Renal cortex interstitium (tissue), 11 donors: ENCODE data around the gene PPP1R36. TPM values are rescaled to one million over a fixed set of nuclear protein-coding genes. Genes with fewer than 3 reads are reported as not detected.
"Not testable (repeated sequence)": the region's sequence is repeated elsewhere in the genome, so short reads cannot be mapped to it uniquely, and the experiment has no call there.

Source experiments
- DNase-seq, 11 donors: peaks; one replicate each; pipeline ENCODE4 v3.0.0-alpha.2; 2013; ENCODE audit warnings: low read depth in 9 of 11, low spot score in 4 of 11; ENCODE audit errors: extremely low read depth in 1 of 11
- polyA plus RNA-seq, 3 donors: library from polyadenylated mRNA; unstranded; fragments of 120-200 nt; gene quantifications; one replicate each; pipeline ENCODE4 v1.2.1, GENCODE V29; 2013; ENCODE audit not compliant: insufficient read length in 3 of 3

The PPP1R36 gene
- polyA plus RNA-seq, 3 donors = 0.53 to 0.70 (median 0.67) TPM

- no peak for DNase-seq
Observed at GRCh38 chr14:64516969-64517368, 32.8 kb upstream of the PPP1R36 start.

- DNase-seq = not testable (repeated sequence)
Observed at GRCh38 chr14:64517667-64518066, 32.1 kb upstream of the PPP1R36 start.

GRCh38 chr14:64518229-64518628, 31.5 kb upstream of the PPP1R36 start:
- no peak for DNase-seq

GRCh38 chr14:64520699-64521098, 29.1 kb upstream of the PPP1R36 start:
- DNase-seq = no peak

- DNase-seq = no peak
Observed at GRCh38 chr14:64522591-64523355, 27.0 kb upstream of the PPP1R36 start.

GRCh38 chr14:64525354-64525753, 24.4 kb upstream of the PPP1R36 start:
- DNase-seq = no peak

- DNase-seq = no peak
Observed at GRCh38 chr14:64531567-64531966, 18.2 kb upstream of the PPP1R36 start.

- DNase-seq = no peak
Observed at GRCh38 chr14:64536488-64537245, 13.1 kb upstream of the PPP1R36 start.

- peak; percentile 97 to 99 (median 99) for DNase-seq
Observed at GRCh38 chr14:64540208-64541202, 9.3 kb upstream of the PPP1R36 start, which contains the start of gene HSPA2. HSPA2 (plus strand) TSS chr14:64540741; CDS start chr14:64540850, 109 bp downstream.

GRCh38 chr14:64541261-64541971, 8.3 kb upstream of the PPP1R36 start:
- DNase-seq = no peak

- DNase-seq = no peak
Observed at GRCh38 chr14:64541972-64542835, 7.6 kb upstream of the PPP1R36 start.

GRCh38 chr14:64542836-64543201, 6.9 kb upstream of the PPP1R36 start:
- DNase-seq = no peak

- no peak for DNase-seq
Observed at GRCh38 chr14:64544607-64545312, 5.0 kb upstream of the PPP1R36 start.

GRCh38 chr14:64549016-64549415, 745 bp upstream of the PPP1R36 start:
- DNase-seq = no peak

- no peak for DNase-seq
Observed at GRCh38 chr14:64550621-64551333, 1.0 kb downstream of the PPP1R36 start.

- DNase-seq = no peak
Observed at GRCh38 chr14:64554556-64554955, 4.8 kb downstream of the PPP1R36 start.

- no peak for DNase-seq
Observed at GRCh38 chr14:64556526-64556925, 6.8 kb downstream of the PPP1R36 start.
